ENCODE results near the gene SLC7A9. TPM values are rescaled to one million over a fixed set of nuclear protein-coding genes. Genes with fewer than 3 reads are reported as not detected.

The SLC7A9 gene
- total and polyA plus RNA-seq, 7 experiments from 2014 or later = 0.24 to 1.1 (median 0.56) TPM; not detected in 2

- no peak for ATAC-seq
- no peaks in the 10 kb centered on the region for H3K27me3 Mint-ChIP-seq
These were observed 2.9 kb downstream of the SLC7A9 start for GRCh38 chr19:32866564-32867265.

GRCh38 chr19:32866061-32866460, 3.5 kb downstream of the SLC7A9 start:
- Mint-ChIP-seq H3K4me1 (no peaks in the 10 kb centered on the region), H3K27ac (no peak overlapping the region), H3K27me3 (no peaks in the 10 kb centered on the region), H3K9me3 (no peaks in the 10 kb centered on the region), H3K36me3 (no peaks in the 10 kb centered on the region), H3K4me3 (no peak overlapping the region)
- no peaks in the 10 kb centered on the region for H3K9me3 ChIP-seq (ENCODE audit: control insufficient read depth in 2 of 3, low read length in 3 of 3)
- DNase-seq (no peak), ATAC-seq (no peak)
- H3K27me3 ChIP-seq (ENCODE audit: control insufficient read depth in 2 of 2, insufficient read depth in 2 of 2, low read length in 2 of 2) = no peaks in the 10 kb centered on the region
- intact Hi-C loops (cut with micrococcal nuclease) = no loop called here
- H3K4me3 ChIP-seq (ENCODE audit: low read length) = no peak overlapping the region
- CTCF ChIA-PET = no interaction called here
- no peaks in the 10 kb centered on the region for H3K36me3 ChIP-seq (ENCODE audit: control insufficient read depth in 2 of 3, insufficient read depth in 3 of 3, low read length in 3 of 3)
- no peaks in the 10 kb centered on the region for H3K4me1 ChIP-seq (ENCODE audit: control insufficient read depth in 2 of 2, insufficient read depth in 2 of 2, low read length in 2 of 2)
- H3K27ac ChIP-seq (ENCODE audit: low read depth, low read length) = no peak overlapping the region
- POLR2A ChIA-PET = no interaction called here

More at GRCh38 chr19:32866564-32867265, 2.9 kb downstream of the SLC7A9 start:
- no peak overlapping the region for H3K27ac Mint-ChIP-seq
- Histone ChIP-seq H3K4me3 (ENCODE audit: low read length) (no peak overlapping the region), H3K36me3 (ENCODE audit: control insufficient read depth in 2 of 3, insufficient read depth in 3 of 3, low read length in 3 of 3) (no peaks in the 10 kb centered on the region), H3K27me3 (ENCODE audit: control insufficient read depth in 2 of 2, insufficient read depth in 2 of 2, low read length in 2 of 2) (no peaks in the 10 kb centered on the region), H3K9me3 (ENCODE audit: control insufficient read depth in 2 of 3, low read length in 3 of 3) (no peaks in the 10 kb centered on the region), H3K4me1 (ENCODE audit: control insufficient read depth in 2 of 2, insufficient read depth in 2 of 2, low read length in 2 of 2) (no peaks in the 10 kb centered on the region), H3K27ac (ENCODE audit: low read depth, low read length) (no peak overlapping the region)
- no peaks in the 10 kb centered on the region for H3K4me1 Mint-ChIP-seq
- H3K36me3 Mint-ChIP-seq = no peaks in the 10 kb centered on the region
- H3K9me3 Mint-ChIP-seq = no peaks in the 10 kb centered on the region
- POLR2A ChIA-PET = no interaction called here
- H3K4me3 Mint-ChIP-seq = no peak overlapping the region
- no peak for DNase-seq
- CTCF ChIA-PET = no interaction called here
- intact Hi-C loops (cut with micrococcal nuclease) = no loop called here

GRCh38 chr19:32865326-32865725, 4.2 kb downstream of the SLC7A9 start:
- H3K36me3 ChIP-seq (ENCODE audit: control insufficient read depth in 2 of 3, insufficient read depth in 3 of 3, low read length in 3 of 3) = no peaks in the 10 kb centered on the region
- intact Hi-C loops (cut with micrococcal nuclease) = no loop called here
- no peak overlapping the region for H3K4me3 ChIP-seq (ENCODE audit: low read length)
- no peak for DNase-seq
- Mint-ChIP-seq H3K9me3 (no peaks in the 10 kb centered on the region), H3K27me3 (no peaks in the 10 kb centered on the region), H3K4me1 (no peaks in the 10 kb centered on the region), H3K36me3 (no peaks in the 10 kb centered on the region), H3K27ac (no peak overlapping the region), H3K4me3 (no peak overlapping the region)
- ChIA-PET POLR2A (no interaction called here), CTCF (no interaction called here)
- H3K27ac ChIP-seq (ENCODE audit: low read depth, low read length) = no peak overlapping the region
- no peak for ATAC-seq
- no peaks in the 10 kb centered on the region for H3K9me3 ChIP-seq (ENCODE audit: control insufficient read depth in 2 of 3, low read length in 3 of 3)
- no peaks in the 10 kb centered on the region for H3K4me1 ChIP-seq (ENCODE audit: control insufficient read depth in 2 of 2, insufficient read depth in 2 of 2, low read length in 2 of 2)
- no peaks in the 10 kb centered on the region for H3K27me3 ChIP-seq (ENCODE audit: control insufficient read depth in 2 of 2, insufficient read depth in 2 of 2, low read length in 2 of 2)

- DNase-seq (no peak), ATAC-seq (no peak)
- Mint-ChIP-seq H3K27me3 (no peaks in the 10 kb centered on the region), H3K4me3 (no peak overlapping the region), H3K27ac (no peak overlapping the region), H3K9me3 (no peaks in the 10 kb centered on the region), H3K36me3 (no peaks in the 10 kb centered on the region), H3K4me1 (no peaks in the 10 kb centered on the region)
- Histone ChIP-seq H3K4me3 (ENCODE audit: low read length) (no peak overlapping the region), H3K9me3 (ENCODE audit: control insufficient read depth in 2 of 3, low read length in 3 of 3) (no peaks in the 10 kb centered on the region), H3K36me3 (ENCODE audit: control insufficient read depth in 2 of 3, insufficient read depth in 3 of 3, low read length in 3 of 3) (no peaks in the 10 kb centered on the region), H3K27ac (ENCODE audit: low read depth, low read length) (no peak overlapping the region), H3K4me1 (ENCODE audit: control insufficient read depth in 2 of 2, insufficient read depth in 2 of 2, low read length in 2 of 2) (no peaks in the 10 kb centered on the region), H3K27me3 (ENCODE audit: control insufficient read depth in 2 of 2, insufficient read depth in 2 of 2, low read length in 2 of 2) (no peaks in the 10 kb centered on the region)
- ChIA-PET CTCF (no interaction called here), POLR2A (no interaction called here)
- intact Hi-C loops (cut with micrococcal nuclease) = no loop called here
These were observed 5.1 kb downstream of the SLC7A9 start for GRCh38 chr19:32864318-32865007.

- DNase-seq = no peak
- no peak overlapping the region for H3K4me3 Mint-ChIP-seq
- intact Hi-C loops (cut with micrococcal nuclease) = no loop called here
- no peaks in the 10 kb centered on the region for H3K4me1 ChIP-seq (ENCODE audit: control insufficient read depth in 2 of 2, insufficient read depth in 2 of 2, low read length in 2 of 2)
- H3K36me3 Mint-ChIP-seq = peaks cover 0 to 4% (median 0%) of the 10 kb centered on the region in 5 donors
- H3K9me3 Mint-ChIP-seq = no peaks in the 10 kb centered on the region
- H3K27me3 Mint-ChIP-seq = no peaks in the 10 kb centered on the region
- no peak overlapping the region for H3K4me3 ChIP-seq (ENCODE audit: low read length)
- no peaks in the 10 kb centered on the region for H3K4me1 Mint-ChIP-seq
- CTCF ChIA-PET = interaction anchor here (0.5 kb wide), 1 partner anchor 148 kb away, joined by 3 read pairs; no protein-coding TSS in a partner anchor
- no peak overlapping the region for H3K27ac ChIP-seq (ENCODE audit: low read depth, low read length)
- no peaks in the 10 kb centered on the region for H3K9me3 ChIP-seq (ENCODE audit: control insufficient read depth in 2 of 3, low read length in 3 of 3)
- no peaks in the 10 kb centered on the region for H3K36me3 ChIP-seq (ENCODE audit: control insufficient read depth in 2 of 3, insufficient read depth in 3 of 3, low read length in 3 of 3)
- ATAC-seq = no peak
- POLR2A ChIA-PET = no interaction called here
- no peak overlapping the region for H3K27ac Mint-ChIP-seq
- H3K27me3 ChIP-seq (ENCODE audit: control insufficient read depth in 2 of 2, insufficient read depth in 2 of 2, low read length in 2 of 2) = no peaks in the 10 kb centered on the region
These were observed 5.7 kb downstream of the SLC7A9 start for GRCh38 chr19:32863841-32864240.

- ChIA-PET POLR2A (no interaction called here), CTCF (interaction anchor here (0.5 kb wide), 1 partner anchor 147 kb away, joined by 3 read pairs; no protein-coding TSS in a partner anchor)
- Histone ChIP-seq H3K4me3 (ENCODE audit: low read length) (no peak overlapping the region), H3K27me3 (ENCODE audit: control insufficient read depth in 2 of 2, insufficient read depth in 2 of 2, low read length in 2 of 2) (no peaks in the 10 kb centered on the region), H3K36me3 (ENCODE audit: control insufficient read depth in 2 of 3, insufficient read depth in 3 of 3, low read length in 3 of 3) (no peaks in the 10 kb centered on the region), H3K4me1 (ENCODE audit: control insufficient read depth in 2 of 2, insufficient read depth in 2 of 2, low read length in 2 of 2) (no peaks in the 10 kb centered on the region), H3K9me3 (ENCODE audit: control insufficient read depth in 2 of 3, low read length in 3 of 3) (no peaks in the 10 kb centered on the region), H3K27ac (ENCODE audit: low read depth, low read length) (no peak overlapping the region)
- Mint-ChIP-seq H3K9me3 (no peaks in the 10 kb centered on the region), H3K27me3 (no peaks in the 10 kb centered on the region), H3K27ac (no peak overlapping the region), H3K36me3 (peaks cover 0 to 4% (median 0%) of the 10 kb centered on the region in 5 donors), H3K4me3 (no peak overlapping the region), H3K4me1 (no peaks in the 10 kb centered on the region)
- no peak for ATAC-seq
- intact Hi-C loops (cut with micrococcal nuclease) = no loop called here
- no peak for DNase-seq
These were observed 6.3 kb downstream of the SLC7A9 start for GRCh38 chr19:32863301-32863700.

GRCh38 chr19:32862741-32863140, 6.8 kb downstream of the SLC7A9 start:
- no peaks in the 10 kb centered on the region for H3K27me3 ChIP-seq (ENCODE audit: control insufficient read depth in 2 of 2, insufficient read depth in 2 of 2, low read length in 2 of 2)
- H3K27ac ChIP-seq (ENCODE audit: low read depth, low read length) = no peak overlapping the region
- no peaks in the 10 kb centered on the region for H3K9me3 ChIP-seq (ENCODE audit: control insufficient read depth in 2 of 3, low read length in 3 of 3)
- Mint-ChIP-seq H3K36me3 (peaks cover 0 to 4% (median 0%) of the 10 kb centered on the region in 5 donors), H3K27me3 (no peaks in the 10 kb centered on the region), H3K27ac (no peak overlapping the region), H3K9me3 (no peaks in the 10 kb centered on the region), H3K4me1 (no peaks in the 10 kb centered on the region), H3K4me3 (no peak overlapping the region)
- ATAC-seq (no peak), DNase-seq (no peak)
- H3K36me3 ChIP-seq (ENCODE audit: control insufficient read depth in 2 of 3, insufficient read depth in 3 of 3, low read length in 3 of 3) = no peaks in the 10 kb centered on the region
- no peaks in the 10 kb centered on the region for H3K4me1 ChIP-seq (ENCODE audit: control insufficient read depth in 2 of 2, insufficient read depth in 2 of 2, low read length in 2 of 2)
- ChIA-PET CTCF (no interaction called here), POLR2A (no interaction called here)
- H3K4me3 ChIP-seq (ENCODE audit: low read length) = no peak overlapping the region
- intact Hi-C loops (cut with micrococcal nuclease) = no loop called here

All from naive thymus-derived CD4-positive, alpha-beta T cell (primary cell).